Measurements from ENCODE around the gene ADAMTS17. TPM values are rescaled to one million over a fixed set of nuclear protein-coding genes. Genes with fewer than 3 reads are reported as not detected.
A peak's percentile ranks its signal among the peaks of the same experiment; 100 is the strongest.
"Not testable (repeated sequence)": the region's sequence is repeated elsewhere in the genome, so short reads cannot be mapped to it uniquely, and the experiment has no call there.

ADAMTS17 gene
- total RNA-seq, 4 donors from 2014 or later, result 4.5 to 11.4 (median 6.6) TPM

DNA sequence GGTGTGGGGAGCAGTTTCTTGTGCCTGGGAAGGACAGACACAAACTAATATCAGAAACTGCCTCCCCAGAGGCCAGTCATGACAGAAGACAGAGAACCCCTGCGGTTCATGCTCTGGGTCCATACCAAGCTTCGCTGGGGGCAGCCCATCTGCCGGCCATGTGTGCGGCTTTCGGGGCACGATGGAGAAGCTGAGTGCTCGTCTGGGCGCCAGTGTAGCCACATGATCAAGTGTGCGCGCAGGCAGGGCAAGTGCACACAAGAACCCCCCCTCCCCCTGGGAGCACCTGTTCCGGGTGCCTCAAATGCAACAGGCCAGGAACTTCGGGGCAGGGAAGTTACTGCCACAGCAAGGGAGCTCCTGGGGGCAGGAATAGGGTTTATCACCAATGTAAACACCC is 1.8 kb downstream of the ADAMTS17 start:
- Histone ChIP-seq H3K36me3 (no peaks in the 10 kb centered on the region), H3K9me3 (no peaks in the 10 kb centered on the region), H3K4me1 (peaks cover 4 to 35% (median 7%) of the 10 kb centered on the region in 3 donors), H3K27ac (peak overlapping the region in 1 of 4 donors; percentile 10), H3K4me3 (peak overlapping the region in 1 of 4 donors; percentile 86), H3K27me3 (peaks cover 0 to 15% (median 0%) of the 10 kb centered on the region in 4 donors)
- intact Hi-C loops (cut with DNase I), result loop anchor here (2.0 to 10.0 kb wide), 2 partner anchors 225 to 409 kb away; no protein-coding TSS in a partner anchor
- no peak for DNase-seq
- WGBS, 2 donors, result 69 to 86% methylated on average over 5 to 7 of the region's 12 CpGs
- no peak for TF ChIP-seq POLR2A (IDR thresholded peaks at IDR 0.05)
- TF ChIP-seq, protein P1, sequence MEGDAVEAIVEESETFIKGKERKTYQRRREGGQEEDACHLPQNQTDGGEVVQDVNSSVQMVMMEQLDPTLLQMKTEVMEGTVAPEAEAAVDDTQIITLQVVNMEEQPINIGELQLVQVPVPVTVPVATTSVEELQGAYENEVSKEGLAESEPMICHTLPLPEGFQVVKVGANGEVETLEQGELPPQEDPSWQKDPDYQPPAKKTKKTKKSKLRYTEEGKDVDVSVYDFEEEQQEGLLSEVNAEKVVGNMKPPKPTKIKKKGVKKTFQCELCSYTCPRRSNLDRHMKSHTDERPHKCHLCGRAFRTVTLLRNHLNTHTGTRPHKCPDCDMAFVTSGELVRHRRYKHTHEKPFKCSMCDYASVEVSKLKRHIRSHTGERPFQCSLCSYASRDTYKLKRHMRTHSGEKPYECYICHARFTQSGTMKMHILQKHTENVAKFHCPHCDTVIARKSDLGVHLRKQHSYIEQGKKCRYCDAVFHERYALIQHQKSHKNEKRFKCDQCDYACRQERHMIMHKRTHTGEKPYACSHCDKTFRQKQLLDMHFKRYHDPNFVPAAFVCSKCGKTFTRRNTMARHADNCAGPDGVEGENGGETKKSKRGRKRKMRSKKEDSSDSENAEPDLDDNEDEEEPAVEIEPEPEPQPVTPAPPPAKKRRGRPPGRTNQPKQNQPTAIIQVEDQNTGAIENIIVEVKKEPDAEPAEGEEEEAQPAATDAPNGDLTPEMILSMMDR (IDR thresholded peaks at IDR 0.05), result no peak

DNA sequence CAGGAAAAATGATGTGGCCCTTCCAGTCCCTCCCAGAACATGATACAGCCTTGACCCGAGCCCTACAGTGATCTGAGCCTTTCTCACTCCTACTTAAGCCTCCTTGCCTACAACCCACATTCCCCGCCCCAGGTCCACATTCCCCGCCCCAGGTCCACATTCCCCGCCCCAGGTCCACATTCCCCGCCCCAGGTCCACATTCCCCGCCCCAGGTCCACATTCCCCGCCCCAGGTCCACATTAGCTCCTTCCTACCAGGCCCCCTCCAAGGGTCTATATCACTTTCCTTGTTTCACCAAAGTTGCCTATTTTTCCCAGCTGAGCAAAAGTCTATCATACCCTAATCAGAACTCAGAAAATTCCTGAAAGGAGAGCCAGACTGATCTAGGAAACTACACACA is 2.3 kb downstream of the ADAMTS17 start:
- 25 to 77% methylated on average over 1 to 7 of the region's 7 CpGs for WGBS, 2 donors
- intact Hi-C loops (cut with DNase I); DNase-seq; H3K36me3 ChIP-seq; H3K9me3 ChIP-seq; H3K4me3 ChIP-seq: not testable (repeated sequence)
- Histone ChIP-seq H3K4me1 (peaks cover 4 to 35% (median 7%) of the 10 kb centered on the region in 3 donors), H3K27ac (peak overlapping the region in 1 of 4 donors; percentile 10), H3K27me3 (peaks cover 0 to 15% (median 0%) of the 10 kb centered on the region in 4 donors)

DNA sequence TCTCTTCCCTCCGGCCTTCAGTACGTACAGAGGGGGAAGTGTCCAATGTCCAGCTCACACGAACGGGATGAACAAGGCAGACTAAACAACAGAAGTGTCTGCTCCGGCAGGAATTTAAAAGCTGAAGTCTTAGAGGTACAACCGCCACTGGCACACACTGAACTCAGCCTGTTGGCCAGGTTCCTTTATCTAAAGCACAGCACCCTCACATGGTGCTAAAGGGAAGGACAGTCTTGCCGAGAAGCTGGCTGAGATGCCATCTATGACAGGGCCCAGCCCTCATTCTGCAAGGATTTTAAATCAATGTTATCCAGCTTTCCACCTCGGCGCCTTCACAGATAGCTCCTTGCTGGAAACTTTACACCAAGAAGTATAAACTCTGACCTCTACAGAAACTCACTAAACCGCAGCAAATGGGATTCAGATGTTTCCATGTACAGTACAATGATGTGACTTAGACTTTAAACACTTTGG is 2.8 kb downstream of the ADAMTS17 start:
- intact Hi-C loops (cut with DNase I), result no loop called here
- no peak overlapping the region for H3K4me3 ChIP-seq
- H3K27ac ChIP-seq, result peak overlapping the region in 2 of 4 donors; percentile 10 to 17
- DNase-seq, result no peak
- H3K9me3 ChIP-seq, result no peaks in the 10 kb centered on the region
- TF ChIP-seq, protein P1 (IDR thresholded peaks at IDR 0.05), result peak; percentile 61 to 94 (median 79)
- TF ChIP-seq POLR2A (IDR thresholded peaks at IDR 0.05), result peak in 1 of 4 donors; percentile 13
- WGBS, 2 donors, result 7 to 9% methylated on average over 10 of the region's 10 CpGs
- H3K27me3 ChIP-seq, result peaks cover 0 to 15% (median 0%) of the 10 kb centered on the region in 4 donors
- H3K4me1 ChIP-seq, result peaks cover 4 to 35% (median 7%) of the 10 kb centered on the region in 3 donors
- H3K36me3 ChIP-seq, result no peaks in the 10 kb centered on the region

DNA sequence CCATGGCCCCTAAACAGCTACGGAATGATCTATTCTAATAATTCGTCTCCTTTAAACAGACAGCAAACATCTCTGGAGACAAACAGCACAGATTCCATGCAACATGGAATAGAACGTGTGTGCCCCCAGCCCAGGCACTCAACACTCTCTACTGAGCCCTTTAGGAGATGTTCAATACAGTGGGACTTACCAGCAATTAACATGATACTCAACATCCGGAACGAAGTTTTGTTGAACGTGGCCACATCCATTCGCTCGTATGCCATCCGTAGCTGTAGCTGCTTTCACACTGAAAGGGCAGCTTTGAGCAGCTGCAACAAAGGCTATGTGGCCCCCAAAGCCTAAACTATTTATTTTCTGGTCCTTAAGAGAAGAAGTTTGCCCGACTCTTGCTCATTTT is 3.5 kb downstream of the ADAMTS17 start:
- no peak for DNase-seq
- 78 to 85% methylated on average over 10 of the region's 10 CpGs for WGBS, 2 donors
- H3K27me3 ChIP-seq, result peaks cover 0 to 15% (median 0%) of the 10 kb centered on the region in 4 donors
- H3K4me3 ChIP-seq, result no peak overlapping the region
- no peak overlapping the region for H3K27ac ChIP-seq
- intact Hi-C loops (cut with DNase I), result no loop called here
- no peak for TF ChIP-seq POLR2A (IDR thresholded peaks at IDR 0.05)
- TF ChIP-seq, protein P1 (IDR thresholded peaks at IDR 0.05), result no peak
- no peaks in the 10 kb centered on the region for H3K36me3 ChIP-seq
- H3K9me3 ChIP-seq, result no peaks in the 10 kb centered on the region
- H3K4me1 ChIP-seq, result peaks cover 4 to 35% (median 7%) of the 10 kb centered on the region in 3 donors

DNA sequence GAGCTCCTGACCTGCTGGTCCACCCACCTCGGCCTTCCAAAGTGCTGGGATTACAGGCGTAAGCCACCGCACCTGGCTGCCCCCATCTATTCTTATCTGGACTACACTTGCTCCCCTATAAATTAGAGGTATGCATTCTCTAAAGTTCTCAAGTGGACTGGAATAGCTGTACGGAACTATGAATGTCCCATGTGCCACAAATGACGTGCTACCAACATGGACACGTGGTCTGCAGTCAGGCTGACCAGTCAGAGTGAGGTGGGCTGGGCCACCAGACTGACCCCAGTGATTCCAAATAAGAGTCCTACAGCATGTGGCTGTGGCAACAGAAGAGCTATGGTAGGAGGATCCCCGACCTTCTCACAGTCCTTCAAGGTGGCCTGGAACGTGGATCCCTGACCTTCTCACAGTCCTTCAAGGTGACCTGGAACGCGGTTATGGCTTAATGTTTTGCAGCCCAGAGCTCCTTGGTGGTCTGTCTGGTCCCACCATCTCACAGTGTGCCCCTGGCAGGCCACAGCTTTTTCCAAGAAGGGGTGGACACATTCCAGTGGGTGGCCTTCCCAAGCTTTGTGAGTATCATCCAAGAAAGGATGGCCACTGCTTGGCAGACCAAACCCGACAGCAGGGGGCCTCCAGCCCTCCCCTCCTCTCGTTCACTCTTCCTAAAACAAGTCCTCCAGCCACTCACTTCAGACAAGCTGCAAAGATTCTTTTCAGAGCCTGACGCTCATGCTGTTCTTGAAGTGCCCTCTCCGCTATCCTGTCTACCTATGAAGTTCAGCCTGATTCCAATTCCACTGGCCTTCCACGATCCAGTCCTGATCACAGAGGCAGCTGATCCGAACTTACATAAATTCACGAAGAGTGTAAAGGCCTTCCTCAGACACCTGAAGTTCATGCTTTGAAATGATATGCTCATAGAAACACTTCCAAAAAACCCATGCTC is 4.4 kb downstream of the ADAMTS17 start:
- Histone ChIP-seq H3K9me3 (no peaks in the 10 kb centered on the region), H3K36me3 (no peaks in the 10 kb centered on the region), H3K4me1 (peaks cover 3 to 32% (median 7%) of the 10 kb centered on the region in 3 donors), H3K4me3 (no peak overlapping the region), H3K27me3 (peaks cover 0 to 15% (median 0%) of the 10 kb centered on the region in 4 donors), H3K27ac (no peak overlapping the region)
- WGBS, 2 donors, result 83 to 89% methylated on average over 15 to 17 of the region's 17 CpGs
- no peak for DNase-seq
- intact Hi-C loops (cut with DNase I), result no loop called here
- TF ChIP-seq, protein P1 (IDR thresholded peaks at IDR 0.05), result no peak
- no peak for TF ChIP-seq POLR2A (IDR thresholded peaks at IDR 0.05)
